HL-60/S4 treated with phorbol 12-myristate 13-acetate at 8.2 ng/mL for 4 days and 3 days (cell line): ENCODE measurements around the gene DEDD.

ENCODE experiments used
- in situ Hi-C: fragments of 300-500 bp; cut with MboI; formaldehyde crosslinking; loops from 2 replicates; pipeline ENCODE4 v1.15.0; 2022; ENCODE audit warnings: low sequenced_read_pairs

DEDD gene

DNA sequence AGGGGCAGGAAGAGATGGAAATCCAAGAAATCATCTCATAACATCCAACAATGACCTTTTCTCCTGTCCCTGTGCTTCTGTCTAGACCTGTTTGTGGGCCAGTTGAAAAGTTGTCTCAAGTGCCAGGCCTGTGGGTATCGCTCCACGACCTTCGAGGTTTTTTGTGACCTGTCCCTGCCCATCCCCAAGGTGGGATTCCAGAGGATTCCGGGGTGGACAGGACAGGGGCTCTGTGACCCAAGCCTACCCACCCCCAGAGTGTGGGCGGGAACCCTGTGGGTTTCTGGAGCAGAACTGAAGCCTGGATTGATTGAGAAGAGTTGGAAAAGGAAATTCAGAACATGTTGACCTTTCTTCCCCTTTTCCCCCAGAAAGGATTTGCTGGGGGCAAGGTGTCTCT, 31.3 kb upstream of the DEDD start:
- in situ Hi-C loops: no loop called here

DNA sequence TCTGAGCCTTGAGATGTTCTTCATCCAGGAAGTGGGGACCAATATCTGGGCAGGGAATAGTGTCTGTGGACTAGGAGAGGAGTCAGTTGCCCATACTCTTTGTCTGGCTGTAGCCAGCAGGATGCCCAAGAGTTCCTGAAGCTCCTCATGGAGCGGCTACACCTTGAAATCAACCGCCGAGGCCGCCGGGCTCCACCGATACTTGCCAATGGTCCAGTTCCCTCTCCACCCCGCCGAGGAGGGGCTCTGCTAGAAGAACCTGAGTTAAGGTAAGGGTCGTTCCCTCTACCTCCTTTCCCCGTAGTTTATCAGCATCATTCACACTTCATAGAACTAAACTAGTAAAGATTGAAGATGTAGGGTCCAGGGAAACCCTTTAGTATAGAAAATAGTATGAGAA, 30.3 kb upstream of the DEDD start:
- in situ Hi-C loops: no loop called here

DNA sequence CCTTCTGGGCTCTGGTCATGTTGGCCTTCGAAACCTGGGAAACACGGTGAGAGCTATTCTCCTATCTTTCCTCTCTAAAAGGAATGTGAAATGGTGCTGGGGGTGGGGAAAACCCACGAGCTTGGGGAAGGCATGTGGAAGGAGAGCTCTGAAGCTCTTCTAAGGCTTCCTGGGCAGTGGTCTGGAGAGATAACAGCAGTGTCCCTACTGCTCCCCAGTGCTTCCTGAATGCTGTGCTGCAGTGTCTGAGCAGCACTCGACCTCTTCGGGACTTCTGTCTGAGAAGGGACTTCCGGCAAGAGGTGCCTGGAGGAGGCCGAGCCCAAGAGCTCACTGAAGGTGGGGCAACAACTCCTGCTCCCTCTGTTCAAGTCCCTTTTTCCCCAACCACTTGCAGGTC, 29.6 kb upstream of the DEDD start:
- in situ Hi-C loops: no loop called here

DNA sequence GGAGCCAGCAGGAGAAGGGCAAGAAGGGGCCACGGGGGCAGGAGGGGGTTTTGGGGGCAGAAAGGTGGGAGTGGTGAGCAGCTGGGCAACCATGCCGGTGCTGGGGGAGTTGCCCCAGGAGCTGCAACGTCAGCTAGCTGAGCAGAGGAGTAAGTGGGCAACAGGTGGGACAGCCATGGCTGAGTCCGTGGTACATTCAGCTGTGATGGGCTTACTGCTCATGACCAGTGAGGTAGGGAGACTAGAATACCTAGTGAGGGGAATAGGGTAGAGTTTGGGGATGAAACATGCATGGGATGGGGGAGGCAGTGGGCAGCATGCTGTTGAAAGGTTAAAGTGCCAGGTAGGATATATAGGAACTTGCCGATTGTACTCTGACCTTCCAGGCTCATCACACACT, 29.2 kb upstream of the DEDD start:
- in situ Hi-C loops: no loop called here

DNA sequence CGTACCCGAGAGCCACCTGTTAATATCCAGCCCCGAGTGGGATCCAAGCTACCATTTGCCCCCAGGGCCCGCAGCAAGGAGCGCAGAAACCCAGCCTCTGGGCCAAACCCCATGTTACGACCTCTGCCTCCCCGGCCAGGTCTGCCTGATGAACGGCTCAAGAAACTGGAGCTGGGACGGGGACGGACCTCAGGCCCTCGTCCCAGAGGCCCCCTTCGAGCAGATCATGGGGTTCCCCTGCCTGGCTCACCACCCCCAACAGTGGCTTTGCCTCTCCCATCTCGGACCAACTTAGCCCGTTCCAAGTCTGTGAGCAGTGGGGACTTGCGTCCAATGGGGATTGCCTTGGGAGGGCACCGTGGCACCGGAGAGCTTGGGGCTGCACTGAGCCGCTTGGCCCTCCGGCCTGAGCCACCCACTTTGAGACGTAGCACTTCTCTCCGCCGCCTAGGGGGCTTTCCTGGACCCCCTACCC, 28.2 kb upstream of the DEDD start:
- in situ Hi-C loops: no loop called here

DNA sequence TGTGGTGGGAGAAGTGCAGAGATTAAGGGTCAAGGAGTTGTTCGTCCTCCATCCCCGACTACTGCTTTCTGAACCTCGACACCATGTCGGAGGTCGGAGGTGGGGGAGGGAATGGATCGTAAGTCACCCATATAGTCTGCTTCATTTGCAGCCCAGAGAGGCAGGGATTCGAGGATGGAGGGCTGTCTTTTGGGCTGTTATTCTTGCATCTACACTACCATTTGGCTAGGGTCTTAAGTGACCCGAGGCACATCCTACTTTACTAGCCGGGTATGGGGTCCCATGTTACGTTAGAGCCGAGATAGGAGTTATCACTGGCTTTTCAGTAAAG, 27.4 kb upstream of the DEDD start:
- in situ Hi-C loops: no loop called here

DNA sequence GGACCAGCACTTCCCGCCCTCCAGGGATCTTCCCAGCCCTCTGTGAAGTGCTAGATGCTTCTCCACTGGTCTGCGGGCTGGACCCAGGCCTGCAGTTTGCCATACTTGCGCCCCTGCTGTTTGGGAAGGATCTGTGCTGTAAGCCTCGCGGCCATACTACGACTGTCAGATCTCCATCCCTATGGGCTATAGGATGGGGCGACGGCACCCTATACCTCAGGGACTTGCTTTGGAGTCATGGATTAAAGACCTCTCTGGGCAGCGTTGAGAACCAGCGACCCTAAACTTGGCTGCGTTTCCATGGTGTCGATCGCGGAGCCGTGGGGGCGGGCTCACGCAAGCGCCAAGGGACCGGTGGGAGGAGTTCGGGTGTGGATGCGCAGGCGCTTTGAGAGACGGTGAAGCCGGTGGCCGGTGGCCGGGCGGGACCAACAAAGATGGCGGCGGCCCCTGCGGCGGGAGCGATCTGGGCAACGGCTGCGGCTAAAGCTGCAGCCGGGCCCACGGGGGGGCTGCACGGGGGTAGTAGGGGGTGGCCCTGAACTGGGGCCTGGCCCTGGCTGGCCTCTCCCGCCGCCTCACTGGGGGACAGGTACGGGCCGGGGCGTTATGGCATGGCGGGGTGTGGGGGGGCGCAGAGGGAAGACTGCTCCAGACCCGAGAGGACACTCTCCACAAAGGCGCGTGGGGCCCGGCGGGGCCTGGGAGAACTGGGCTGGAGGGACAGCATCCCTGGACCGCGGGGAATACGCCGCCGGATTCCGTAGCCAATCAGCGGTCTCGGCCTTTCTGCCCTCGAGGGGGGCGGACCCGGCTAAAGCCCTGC, 26.8 kb upstream of the DEDD start, which contains the start of gene USP21:
USP21 (plus strand) TSS at position 414 of the 826 bp plus-strand sequence. CDS start 1,141 bp downstream, outside the sequence.
- in situ Hi-C loops: no loop called here

DNA sequence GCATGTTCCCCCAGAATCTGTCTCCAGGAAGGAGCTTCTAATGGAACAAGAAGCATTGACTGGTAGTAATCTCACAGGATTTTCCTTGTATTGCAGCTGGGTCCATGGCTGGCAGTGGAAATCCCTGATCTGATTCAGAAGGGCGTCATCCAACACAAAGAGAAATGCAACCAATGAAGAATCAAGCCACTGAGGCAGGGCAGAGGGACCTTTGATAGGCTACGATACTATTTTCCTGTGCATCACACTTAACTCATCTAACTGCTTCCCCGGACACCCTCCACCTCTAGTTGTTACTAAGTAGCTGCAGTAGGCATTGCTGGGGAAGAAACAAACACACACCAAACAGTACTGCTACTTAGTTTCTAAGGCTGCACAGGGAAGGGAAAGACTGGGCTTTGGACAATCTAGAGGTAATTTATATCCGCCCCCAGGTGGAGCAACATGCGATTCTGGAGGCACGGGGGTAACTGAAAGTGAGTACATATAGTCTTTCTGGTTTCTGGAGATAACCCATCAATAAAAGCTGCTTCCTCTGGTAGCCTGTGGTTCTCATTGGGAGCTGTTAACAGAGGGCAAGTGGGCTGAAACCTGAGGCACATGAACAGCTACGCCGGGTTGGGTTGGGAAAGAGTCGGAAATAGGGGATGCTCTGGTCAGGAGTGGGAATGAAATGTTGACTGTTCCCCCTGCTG, 26.0 kb upstream of the DEDD start:
- in situ Hi-C loops: no loop called here

DNA sequence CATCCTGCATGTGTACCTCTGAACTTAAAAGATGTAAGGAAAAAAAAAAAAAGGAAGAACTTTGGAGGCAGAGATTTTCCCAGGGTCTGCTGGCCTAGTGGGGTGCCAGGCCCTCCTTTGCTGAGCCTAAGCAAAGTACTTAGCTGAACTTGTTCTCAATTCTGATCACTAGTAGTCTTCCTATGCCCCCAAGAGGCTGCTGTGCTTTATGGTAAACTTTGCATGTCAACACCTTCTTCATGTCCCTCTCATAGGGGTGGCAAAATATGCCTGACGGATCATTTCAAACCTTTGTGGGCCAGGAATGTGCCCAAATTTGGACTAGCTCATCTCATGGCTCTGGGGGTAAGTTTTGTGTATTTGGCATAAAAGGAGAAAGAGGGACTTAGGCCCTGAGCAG, 25.4 kb upstream of the DEDD start:
- in situ Hi-C loops: no loop called here

DNA sequence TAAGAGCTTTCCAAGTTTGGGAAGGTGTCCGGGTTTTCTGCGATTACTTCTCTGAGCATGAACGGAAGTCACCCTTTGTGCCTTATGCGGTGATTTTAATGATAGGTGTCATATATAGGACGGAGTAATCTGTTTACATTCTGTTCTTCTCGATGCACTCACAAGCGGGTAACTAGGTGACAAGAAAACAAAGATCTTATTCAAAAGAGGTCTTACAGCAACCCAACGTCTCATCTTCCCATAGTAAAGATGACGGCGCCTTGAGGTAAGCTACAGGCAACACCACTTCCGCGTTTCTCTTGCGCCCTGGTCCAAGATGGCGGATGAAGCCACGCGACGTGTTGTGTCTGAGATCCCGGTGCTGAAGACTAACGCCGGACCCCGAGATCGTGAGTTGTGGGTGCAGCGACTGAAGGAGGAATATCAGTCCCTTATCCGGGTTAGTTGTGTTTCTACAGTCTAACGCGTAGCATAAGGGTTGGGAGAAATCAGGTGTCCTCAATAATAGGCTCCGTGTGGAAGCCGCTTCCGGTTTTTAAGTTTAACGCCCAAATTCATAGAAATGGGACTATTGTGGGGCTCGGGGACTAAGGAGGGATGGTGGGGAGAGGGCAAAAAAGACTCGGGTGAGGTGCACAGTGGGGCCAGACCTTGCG, 21.3 kb upstream of the DEDD start, which contains the start of gene UFC1:
UFC1 (plus strand) TSS at position 297 of the 656 bp plus-strand sequence; CDS start at position 317, 20 bp downstream.
- in situ Hi-C loops: no loop called here

DNA sequence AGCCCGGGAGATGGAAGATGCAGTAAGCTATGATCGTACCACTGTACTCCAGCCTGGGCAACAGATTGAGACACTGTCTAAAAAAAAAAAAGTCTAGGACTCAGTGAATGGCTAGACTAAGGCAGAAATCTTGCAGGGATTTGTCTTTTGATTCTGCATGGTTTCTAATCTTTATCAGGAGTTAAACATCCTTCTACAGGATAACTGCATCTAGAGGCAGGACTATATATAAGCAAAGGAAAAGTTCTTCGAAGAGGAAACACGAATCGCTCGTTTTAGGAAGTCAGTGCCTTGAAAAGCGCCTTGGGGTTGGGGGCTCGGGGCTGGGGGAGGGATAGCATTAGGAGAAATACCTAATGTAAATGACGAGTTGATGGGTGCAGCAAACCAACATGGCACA, 20.7 kb upstream of the DEDD start:
- in situ Hi-C loops: no loop called here

DNA sequence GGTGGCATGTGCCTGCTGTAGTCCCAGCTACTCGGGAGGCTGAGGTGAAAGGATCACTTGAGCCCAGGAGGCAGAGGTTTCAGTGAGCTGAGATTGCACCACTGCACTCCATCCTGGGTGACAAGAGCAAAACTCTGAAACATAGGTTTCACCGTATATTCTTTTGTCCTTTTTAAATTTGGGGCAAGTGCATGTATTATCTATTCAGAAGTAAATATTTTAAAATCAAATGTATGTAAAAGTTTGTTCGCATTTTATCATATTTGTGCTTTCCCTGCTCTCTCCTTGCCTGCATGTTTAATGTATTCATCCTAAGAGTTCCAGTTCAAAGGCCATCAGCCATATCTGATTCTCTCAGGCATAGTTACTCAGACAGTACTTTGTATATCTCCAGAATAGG, 13.4 kb upstream of the DEDD start:
- in situ Hi-C loops: no loop called here

DNA sequence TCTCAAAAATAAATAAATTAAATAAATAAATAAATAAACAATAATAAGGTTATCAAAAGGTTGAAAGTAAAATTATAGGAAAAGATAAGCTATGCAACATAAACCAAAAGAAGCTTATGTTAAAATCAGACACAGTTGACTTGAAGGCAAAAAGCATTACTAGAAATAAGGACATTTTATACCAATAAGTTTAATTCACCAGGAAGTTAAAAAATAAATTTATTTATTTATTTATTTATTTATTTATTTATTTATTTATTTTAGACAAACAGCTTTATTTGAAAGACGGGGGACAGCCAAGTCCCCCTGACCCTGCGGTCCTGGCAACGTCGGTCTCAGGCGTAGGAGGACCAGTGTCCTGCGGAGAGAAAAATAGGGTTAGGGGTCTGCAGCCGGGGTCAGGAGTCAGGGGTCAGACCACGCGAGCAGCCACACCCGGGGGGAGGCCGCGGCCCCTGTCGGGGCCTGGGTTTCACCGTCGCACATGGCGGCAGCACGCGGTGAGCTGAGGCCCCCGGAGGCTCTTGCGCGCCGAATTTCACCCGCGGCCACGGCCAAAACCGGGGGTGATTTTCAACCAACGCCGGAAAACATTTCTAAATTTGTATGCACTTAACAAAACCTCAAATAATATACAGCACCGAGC, 8.4 kb upstream of the DEDD start:
- in situ Hi-C loops: no loop called here

DNA sequence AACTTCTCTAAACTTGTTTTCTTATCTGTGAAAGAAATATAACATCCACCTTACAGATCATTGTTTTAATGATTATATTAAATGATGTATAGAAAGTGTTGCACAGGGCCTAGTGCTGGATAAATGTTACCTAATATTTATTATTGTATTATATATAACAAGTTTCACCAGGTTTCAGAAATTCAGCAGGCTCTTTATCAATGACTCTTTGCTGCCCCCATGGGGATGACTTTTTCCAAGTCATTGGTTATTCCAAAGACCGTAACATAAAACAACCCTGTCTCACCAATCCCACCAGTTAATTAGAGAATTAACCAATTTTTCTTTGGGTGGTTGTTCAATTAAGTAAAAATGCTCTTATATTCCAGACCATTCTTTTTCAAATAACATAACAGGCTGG, 7.3 kb upstream of the DEDD start:
- in situ Hi-C loops: no loop called here

DNA sequence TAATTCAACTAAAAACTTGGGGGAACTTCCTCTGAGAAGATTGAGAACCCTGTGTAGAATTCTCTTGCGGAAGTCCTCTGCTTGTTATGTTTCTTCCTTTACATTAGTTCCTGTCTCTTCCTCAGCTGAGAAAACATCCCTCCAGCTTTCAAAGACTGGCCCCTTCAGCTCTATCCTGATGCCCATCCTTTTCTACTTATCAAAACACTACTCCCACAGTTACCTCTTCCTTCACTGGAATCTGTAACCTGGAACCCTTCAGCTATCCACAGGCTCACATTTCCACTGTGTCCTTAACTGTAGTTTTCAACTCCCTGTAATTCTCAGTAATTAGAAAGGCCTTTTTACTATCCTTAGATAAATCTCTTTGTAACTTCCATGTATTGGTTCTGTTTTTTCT, 6.0 kb upstream of the DEDD start:
- in situ Hi-C loops: no loop called here

DNA sequence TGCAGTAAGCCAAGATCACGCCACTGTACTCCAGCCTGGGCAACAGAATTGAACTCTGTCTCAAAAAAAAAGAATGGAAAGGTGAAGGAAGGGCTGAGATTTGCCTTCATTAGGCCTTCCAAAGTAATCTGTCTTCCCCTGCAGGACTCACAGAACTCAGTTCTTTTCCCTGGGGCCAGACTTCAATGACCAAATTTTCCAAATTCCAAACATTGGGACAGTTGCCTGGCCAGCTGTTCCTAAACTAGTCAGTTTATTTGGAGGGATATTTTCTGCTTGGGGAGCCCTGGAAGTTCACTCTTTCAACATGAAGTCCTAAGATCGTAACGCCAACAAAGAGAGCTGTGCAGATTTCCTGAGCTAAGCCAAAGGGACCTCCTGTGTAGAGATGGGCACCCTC, 5.4 kb upstream of the DEDD start:
- in situ Hi-C loops: no loop called here

DNA sequence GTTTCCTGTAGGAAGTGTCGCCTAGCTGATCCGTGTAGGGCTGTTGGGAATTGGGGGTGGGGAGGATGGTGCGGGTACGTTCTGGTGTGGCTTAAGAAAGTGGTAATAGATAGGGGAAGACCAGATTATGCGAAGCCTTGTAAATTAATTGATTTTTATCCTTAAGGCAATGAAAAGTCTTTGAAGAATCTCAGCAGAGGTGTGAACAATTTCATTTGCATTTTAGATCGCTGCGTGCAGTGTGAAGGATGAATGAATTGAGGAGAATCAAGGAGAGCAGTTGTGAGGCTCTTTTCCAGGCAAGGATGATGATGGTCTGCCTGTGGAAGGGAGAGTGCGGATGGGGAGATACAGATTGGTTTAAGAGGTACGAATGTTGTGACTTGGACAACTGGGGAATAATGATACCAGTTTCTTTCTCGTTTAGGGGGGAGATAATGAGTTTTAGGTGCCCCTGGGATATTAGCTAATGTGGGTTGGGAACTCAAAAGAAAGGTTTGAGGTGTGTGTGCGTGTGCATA, 813 bp upstream of the DEDD start:
- in situ Hi-C loops: no loop called here

DNA sequence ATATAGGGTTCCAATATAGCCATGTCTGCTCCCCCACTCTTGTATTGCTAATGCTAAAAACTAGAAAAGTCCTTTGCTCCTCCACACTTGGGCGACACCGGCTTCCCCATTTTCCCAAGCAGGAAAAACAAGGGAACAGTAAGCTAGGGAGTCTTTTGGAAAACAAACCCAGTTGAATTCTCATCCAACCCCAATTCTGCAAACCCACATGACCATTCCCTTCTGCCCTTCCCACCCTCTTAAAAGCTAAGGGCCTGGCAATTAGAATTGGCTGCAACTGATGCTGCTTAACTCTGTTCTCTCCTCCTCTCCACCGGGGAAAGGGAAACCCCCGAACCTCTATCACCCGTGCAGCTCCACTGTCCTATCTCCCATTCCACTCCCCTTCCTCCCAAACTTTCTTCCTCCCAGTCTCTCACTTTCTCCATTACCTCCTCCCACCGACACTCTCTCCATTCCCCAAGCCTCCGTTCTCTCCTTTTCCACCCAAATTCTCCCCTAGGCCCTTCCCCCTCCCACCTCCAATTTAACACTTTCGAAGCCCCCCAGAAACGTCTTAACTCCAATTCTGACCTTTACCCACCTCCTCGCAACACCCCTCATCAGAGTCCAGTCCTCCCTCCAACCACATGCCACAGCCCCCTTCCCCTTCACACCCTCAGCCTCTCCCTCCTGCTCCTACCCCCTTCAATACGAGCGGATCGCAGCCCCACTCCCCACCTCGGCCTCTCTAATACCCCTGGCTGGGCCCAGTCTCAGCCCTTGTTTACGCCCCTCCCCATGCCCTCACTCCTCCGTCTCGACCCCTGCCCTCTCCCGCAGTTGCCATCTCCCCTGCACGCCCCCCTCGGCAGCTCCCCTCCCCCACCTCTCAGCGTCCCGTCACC, 701 bp downstream of the DEDD start:
- in situ Hi-C loops: no loop called here

DNA sequence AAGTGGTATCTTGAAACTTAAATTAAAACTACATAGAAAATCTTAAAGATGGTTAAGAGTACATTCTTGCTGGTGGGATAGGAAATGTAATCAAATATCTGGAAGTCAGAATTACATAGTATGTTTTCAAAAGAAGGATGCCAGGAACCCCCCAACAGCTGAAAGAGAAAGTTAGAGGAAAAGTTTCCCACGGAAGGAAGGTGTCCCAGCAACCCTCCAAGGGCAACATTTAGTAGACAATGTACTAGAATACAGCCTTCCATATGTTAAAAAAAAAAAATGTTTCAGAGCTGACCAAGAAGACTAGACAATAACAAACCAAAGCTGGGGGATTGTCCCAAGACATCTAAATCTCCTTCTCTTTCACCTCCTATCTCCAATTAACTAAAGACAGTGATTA, 2.2 kb downstream of the DEDD start:
- in situ Hi-C loops: no loop called here
